ENCODE data around the gene MYO10.

Gene MYO10

GRCh38 chr5:16916262-16916878, 19.7 kb downstream of the MYO10 start:
- no peak for DNase-seq

- no peak for DNase-seq
Observed at GRCh38 chr5:16914584-16914983, 21.5 kb downstream of the MYO10 start.

GRCh38 chr5:16914108-16914435, 22.0 kb downstream of the MYO10 start:
- DNase-seq, result no peak

- DNase-seq, result no peak
Observed at GRCh38 chr5:16913187-16914107, 22.6 kb downstream of the MYO10 start.

GRCh38 chr5:16912080-16912479, 24.0 kb downstream of the MYO10 start:
- DNase-seq, result no peak

GRCh38 chr5:16909464-16909863, 26.6 kb downstream of the MYO10 start:
- no peak for DNase-seq

- no peak for DNase-seq
Observed at GRCh38 chr5:16907270-16907669, 28.8 kb downstream of the MYO10 start.

GRCh38 chr5:16906255-16906654, 29.8 kb downstream of the MYO10 start:
- no peak for DNase-seq

GRCh38 chr5:16903480-16904300, 32.4 kb downstream of the MYO10 start:
- DNase-seq, result no peak

GRCh38 chr5:16902846-16903245, 33.2 kb downstream of the MYO10 start:
- DNase-seq, result no peak

GRCh38 chr5:16901021-16901644, 35.0 kb downstream of the MYO10 start:
- no peak for DNase-seq

GRCh38 chr5:16899171-16899570, 36.9 kb downstream of the MYO10 start:
- DNase-seq, result no peak

- no peak for DNase-seq
Observed at GRCh38 chr5:16897800-16898199, 38.3 kb downstream of the MYO10 start.

GRCh38 chr5:16897284-16897704, 38.8 kb downstream of the MYO10 start:
- DNase-seq, result no peak

- DNase-seq, result no peak
Observed at GRCh38 chr5:16896767-16897166, 39.3 kb downstream of the MYO10 start.

- DNase-seq, result peak; percentile 77 to 90
Observed at GRCh38 chr5:16894236-16895057, 41.6 kb downstream of the MYO10 start.

GRCh38 chr5:16891033-16891432, 45.1 kb downstream of the MYO10 start:
- DNase-seq, result no peak

GRCh38 chr5:16889972-16890519, 46.0 kb downstream of the MYO10 start:
- DNase-seq, result no peak

GRCh38 chr5:16889203-16889971, 46.7 kb downstream of the MYO10 start:
- peak in 1 of 2 experiments; percentile 31 for DNase-seq

GRCh38 chr5:16888694-16889124, 47.4 kb downstream of the MYO10 start:
- no peak for DNase-seq

- DNase-seq, result no peak
Observed at GRCh38 chr5:16886793-16887345, 49.2 kb downstream of the MYO10 start.

All from NCI-H524 (cell line).